OCI-LY1 (cell line): Measurements from ENCODE around the gene CHPF.

Experiments used
- EZH2 ChIP-seq: fragments of 200-600 bp; sonication (generic), shearing (Covaris generic); IDR thresholded peaks from 2 replicates; pipeline ENCODE4 v1.8.0; 2017; ENCODE audit warnings: borderline replicate concordance, mixed run types, mild to moderate bottlenecking, antibody characterized with exemption, low read length, moderate library complexity, mixed read lengths
- TF ChIP-seq, protein P1 (sequence below): fragments of 200-600 bp; sonication (generic), shearing (Covaris generic); IDR thresholded peaks from 2 replicates; pipeline ENCODE4 v1.5.1; 2017; ENCODE audit warnings: mild to moderate bottlenecking, antibody characterized with exemption, low read length, moderate library complexity, mixed read lengths

DNA sequence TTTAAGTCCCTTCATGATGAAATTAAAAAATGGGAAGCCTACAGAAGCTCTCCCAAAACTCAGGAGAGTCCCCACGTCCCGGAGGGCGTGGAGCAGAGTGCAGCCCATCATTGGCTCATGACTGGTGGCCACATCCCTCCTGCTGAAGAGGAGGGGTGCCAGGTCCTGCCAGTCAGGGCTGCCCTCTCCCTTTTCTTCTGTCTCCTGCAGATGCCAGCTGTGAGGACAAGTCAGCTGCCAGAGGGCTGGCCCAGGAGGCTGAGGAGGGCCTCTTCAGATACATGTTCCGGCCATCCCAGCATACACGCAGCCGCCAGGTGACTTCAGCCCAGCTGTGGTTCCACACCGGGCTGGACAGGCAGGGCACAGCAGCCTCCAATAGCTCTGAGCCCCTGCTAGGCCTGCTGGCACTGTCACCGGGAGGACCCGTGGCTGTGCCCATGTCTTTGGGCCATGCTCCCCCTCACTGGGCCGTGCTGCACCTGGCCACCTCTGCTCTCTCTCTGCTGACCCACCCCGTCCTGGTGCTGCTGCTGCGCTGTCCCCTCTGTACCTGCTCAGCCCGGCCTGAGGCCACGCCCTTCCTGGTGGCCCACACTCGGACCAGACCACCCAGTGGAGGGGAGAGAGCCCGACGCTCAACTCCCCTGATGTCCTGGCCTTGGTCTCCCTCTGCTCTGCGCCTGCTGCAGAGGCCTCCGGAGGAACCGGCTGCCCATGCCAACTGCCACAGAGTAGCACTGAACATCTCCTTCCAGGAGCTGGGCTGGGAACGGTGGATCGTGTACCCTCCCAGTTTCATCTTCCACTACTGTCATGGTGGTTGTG is 31.1 kb upstream of the CHPF start:
- TF ChIP-seq, protein P1, sequence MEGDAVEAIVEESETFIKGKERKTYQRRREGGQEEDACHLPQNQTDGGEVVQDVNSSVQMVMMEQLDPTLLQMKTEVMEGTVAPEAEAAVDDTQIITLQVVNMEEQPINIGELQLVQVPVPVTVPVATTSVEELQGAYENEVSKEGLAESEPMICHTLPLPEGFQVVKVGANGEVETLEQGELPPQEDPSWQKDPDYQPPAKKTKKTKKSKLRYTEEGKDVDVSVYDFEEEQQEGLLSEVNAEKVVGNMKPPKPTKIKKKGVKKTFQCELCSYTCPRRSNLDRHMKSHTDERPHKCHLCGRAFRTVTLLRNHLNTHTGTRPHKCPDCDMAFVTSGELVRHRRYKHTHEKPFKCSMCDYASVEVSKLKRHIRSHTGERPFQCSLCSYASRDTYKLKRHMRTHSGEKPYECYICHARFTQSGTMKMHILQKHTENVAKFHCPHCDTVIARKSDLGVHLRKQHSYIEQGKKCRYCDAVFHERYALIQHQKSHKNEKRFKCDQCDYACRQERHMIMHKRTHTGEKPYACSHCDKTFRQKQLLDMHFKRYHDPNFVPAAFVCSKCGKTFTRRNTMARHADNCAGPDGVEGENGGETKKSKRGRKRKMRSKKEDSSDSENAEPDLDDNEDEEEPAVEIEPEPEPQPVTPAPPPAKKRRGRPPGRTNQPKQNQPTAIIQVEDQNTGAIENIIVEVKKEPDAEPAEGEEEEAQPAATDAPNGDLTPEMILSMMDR: no peak
- TF ChIP-seq EZH2: no peak
